ENCODE data around the gene POLRMT. TPM values are rescaled to one million over a fixed set of nuclear protein-coding genes. Genes with fewer than 3 reads are reported as not detected.

The POLRMT gene
- polyA plus RNA-seq, 1 donor (not counting 4 experiments of a cell fraction or from before 2014, with no cell fraction given) = 33.3 TPM

DNA sequence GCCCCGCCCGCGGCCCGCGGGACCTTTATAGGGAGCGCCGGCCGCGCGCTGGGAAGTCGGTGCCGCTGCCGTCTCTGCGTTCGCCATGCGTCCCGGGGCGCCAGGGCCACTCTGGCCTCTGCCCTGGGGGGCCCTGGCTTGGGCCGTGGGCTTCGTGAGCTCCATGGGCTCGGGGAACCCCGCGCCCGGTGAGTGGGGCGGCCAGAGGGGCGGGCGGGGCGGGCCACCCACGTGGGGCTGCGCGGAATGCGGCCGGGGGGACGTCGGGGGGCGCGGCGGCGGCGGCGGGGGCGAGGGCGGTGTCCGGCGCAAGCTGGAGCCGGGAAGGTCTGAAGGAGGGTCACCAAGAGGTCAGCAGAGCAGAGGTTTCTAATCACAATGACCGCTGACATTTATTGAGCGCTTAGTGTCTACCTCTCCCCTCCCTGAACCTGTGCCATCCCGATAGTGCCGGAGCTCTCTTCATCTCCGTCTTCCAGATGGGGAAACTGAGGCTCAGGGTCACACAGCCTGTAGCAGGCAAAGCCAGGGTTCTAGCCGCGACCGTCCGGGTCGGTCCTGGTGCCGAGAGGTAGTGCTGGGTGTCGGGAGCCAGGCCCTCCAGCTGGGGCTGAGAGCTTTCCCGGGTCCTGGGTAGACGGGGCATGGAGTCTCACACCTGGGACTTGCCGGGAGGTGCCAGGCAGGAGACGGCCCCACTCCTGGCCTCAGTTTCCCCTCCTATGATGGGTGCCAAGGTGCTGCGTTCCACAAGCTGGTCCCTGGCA, 43.2 kb upstream of the POLRMT start, which contains the start of gene FSTL3:
Gene FSTL3 (plus strand): TSS at position 54 of the 767 bp plus-strand sequence. CDS start 32 bp downstream, at position 86.
- H3K4me1 ChIP-seq (ENCODE audit: control insufficient read depth, extremely low read depth, insufficient read depth, low read length) = peaks cover 26% of the 10 kb centered on the region
- DNase-seq (ENCODE audit: low read depth, low spot score) (no peak), FAIRE-seq (peak; percentile 23)
- H3K4me3 ChIP-seq (ENCODE audit: control insufficient read depth in 2 of 3, extremely low read depth in 1 of 3, insufficient read depth in 2 of 3, low read depth in 1 of 3, low read length in 3 of 3) = peak within 1 kb of the TSS; percentile 76 to 92 (median 89)
- H3K36me3 ChIP-seq (ENCODE audit: control insufficient read depth in 2 of 2, extremely low read depth in 1 of 2, insufficient read depth in 2 of 2, low read length in 2 of 2) = peaks cover 7 to 23% of the 10 kb centered on the region in 2 experiments
- no peaks in the 10 kb centered on the region for H3K27me3 ChIP-seq (ENCODE audit: control insufficient read depth, extremely low read depth, insufficient read depth, low read length)
- H3K27ac ChIP-seq (ENCODE audit: control insufficient read depth, insufficient read depth, low read length) = peak within 1 kb of the TSS; percentile 93
- peaks cover 2% of the 10 kb centered on the region for H3K9me1 ChIP-seq (ENCODE audit: control insufficient read depth, extremely low read depth, insufficient read depth, low read length)
- TF ChIP-seq, protein P1, sequence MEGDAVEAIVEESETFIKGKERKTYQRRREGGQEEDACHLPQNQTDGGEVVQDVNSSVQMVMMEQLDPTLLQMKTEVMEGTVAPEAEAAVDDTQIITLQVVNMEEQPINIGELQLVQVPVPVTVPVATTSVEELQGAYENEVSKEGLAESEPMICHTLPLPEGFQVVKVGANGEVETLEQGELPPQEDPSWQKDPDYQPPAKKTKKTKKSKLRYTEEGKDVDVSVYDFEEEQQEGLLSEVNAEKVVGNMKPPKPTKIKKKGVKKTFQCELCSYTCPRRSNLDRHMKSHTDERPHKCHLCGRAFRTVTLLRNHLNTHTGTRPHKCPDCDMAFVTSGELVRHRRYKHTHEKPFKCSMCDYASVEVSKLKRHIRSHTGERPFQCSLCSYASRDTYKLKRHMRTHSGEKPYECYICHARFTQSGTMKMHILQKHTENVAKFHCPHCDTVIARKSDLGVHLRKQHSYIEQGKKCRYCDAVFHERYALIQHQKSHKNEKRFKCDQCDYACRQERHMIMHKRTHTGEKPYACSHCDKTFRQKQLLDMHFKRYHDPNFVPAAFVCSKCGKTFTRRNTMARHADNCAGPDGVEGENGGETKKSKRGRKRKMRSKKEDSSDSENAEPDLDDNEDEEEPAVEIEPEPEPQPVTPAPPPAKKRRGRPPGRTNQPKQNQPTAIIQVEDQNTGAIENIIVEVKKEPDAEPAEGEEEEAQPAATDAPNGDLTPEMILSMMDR (optimal IDR thresholded peaks at IDR 0.05 in 1 of 3, IDR thresholded peaks at IDR 0.05 in 1 of 3, conservative IDR thresholded peaks at IDR 0.05 in 1 of 3; ENCODE audit: extremely low read depth in 1 of 3, insufficient read depth in 2 of 3, low read length in 3 of 3) = no peak
- TF ChIP-seq EZH2 (IDR thresholded peaks at IDR 0.05; ENCODE audit: low read length) = no peak
- H3K9me3 ChIP-seq (ENCODE audit: control insufficient read depth, low read depth, low read length) = no peaks in the 10 kb centered on the region
- peak within 1 kb of the TSS; percentile 99 for H3K9ac ChIP-seq (ENCODE audit: control insufficient read depth, extremely low read depth, insufficient read depth, low read length)
- H3K4me2 ChIP-seq (ENCODE audit: control insufficient read depth, extremely low read depth, insufficient read depth, low read depth, low read length) = peak within 1 kb of the TSS; percentile 86
- H3K79me2 ChIP-seq (ENCODE audit: control insufficient read depth, insufficient read depth, low read length) = peaks cover 23% of the 10 kb centered on the region
- peaks cover 16% of the 10 kb centered on the region for H4K20me1 ChIP-seq (ENCODE audit: control insufficient read depth, extremely low read depth, insufficient read depth, low read length)
- H2AFZ ChIP-seq (ENCODE audit: control insufficient read depth, low read length) = peak within 1 kb of the TSS; percentile 19
- dilution Hi-C loops (cut with MboI; ENCODE audit: extremely low pct_ligation_motif_present, low sequenced_read_pairs) = no loop called here

DNA sequence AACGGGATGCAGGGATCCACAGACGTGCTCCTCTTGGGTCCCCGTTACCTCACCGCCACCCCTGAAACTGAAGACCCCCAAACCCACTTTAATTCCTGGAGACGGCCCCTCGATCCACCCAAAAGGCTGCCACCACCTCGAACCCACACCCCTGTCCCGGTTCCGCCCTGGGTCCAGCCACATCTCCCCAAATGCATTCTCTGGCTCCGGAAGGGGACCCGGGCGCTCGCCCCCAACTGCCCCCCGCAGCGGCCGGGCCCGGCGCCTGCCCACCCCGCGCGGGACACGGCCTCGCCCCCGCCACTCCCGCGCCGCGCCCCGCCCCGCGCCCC, 42.6 kb upstream of the POLRMT start:
- H4K20me1 ChIP-seq (ENCODE audit: control insufficient read depth, extremely low read depth, insufficient read depth, low read length) = peaks cover 12% of the 10 kb centered on the region
- H3K9ac ChIP-seq (ENCODE audit: control insufficient read depth, extremely low read depth, insufficient read depth, low read length) = peak overlapping the region; percentile 99
- DNase-seq (ENCODE audit: low read depth, low spot score) (no peak), FAIRE-seq (no peak)
- peaks cover 7 to 18% of the 10 kb centered on the region in 2 experiments for H3K36me3 ChIP-seq (ENCODE audit: control insufficient read depth in 2 of 2, extremely low read depth in 1 of 2, insufficient read depth in 2 of 2, low read length in 2 of 2)
- peak overlapping the region; percentile 73 for H3K4me2 ChIP-seq (ENCODE audit: control insufficient read depth, extremely low read depth, insufficient read depth, low read depth, low read length)
- H3K27me3 ChIP-seq (ENCODE audit: control insufficient read depth, extremely low read depth, insufficient read depth, low read length) = no peaks in the 10 kb centered on the region
- peaks cover 26% of the 10 kb centered on the region for H3K4me1 ChIP-seq (ENCODE audit: control insufficient read depth, extremely low read depth, insufficient read depth, low read length)
- no peaks in the 10 kb centered on the region for H3K9me3 ChIP-seq (ENCODE audit: control insufficient read depth, low read depth, low read length)
- H3K27ac ChIP-seq (ENCODE audit: control insufficient read depth, insufficient read depth, low read length) = no peak overlapping the region
- TF ChIP-seq, protein P1 (optimal IDR thresholded peaks at IDR 0.05 in 1 of 3, IDR thresholded peaks at IDR 0.05 in 1 of 3, conservative IDR thresholded peaks at IDR 0.05 in 1 of 3; ENCODE audit: extremely low read depth in 1 of 3, insufficient read depth in 2 of 3, low read length in 3 of 3) = no peak
- no peak for TF ChIP-seq EZH2 (IDR thresholded peaks at IDR 0.05; ENCODE audit: low read length)
- H3K4me3 ChIP-seq (ENCODE audit: control insufficient read depth in 2 of 3, extremely low read depth in 1 of 3, insufficient read depth in 2 of 3, low read depth in 1 of 3, low read length in 3 of 3) = peak overlapping the region; percentile 49 to 76 (median 54)
- dilution Hi-C loops (cut with MboI; ENCODE audit: extremely low pct_ligation_motif_present, low sequenced_read_pairs) = no loop called here
- peaks cover 2% of the 10 kb centered on the region for H3K9me1 ChIP-seq (ENCODE audit: control insufficient read depth, extremely low read depth, insufficient read depth, low read length)
- H3K79me2 ChIP-seq (ENCODE audit: control insufficient read depth, insufficient read depth, low read length) = peaks cover 23% of the 10 kb centered on the region
- peak overlapping the region; percentile 19 for H2AFZ ChIP-seq (ENCODE audit: control insufficient read depth, low read length)
